Posterior vena cava (tissue), 2 donors: ENCODE results near the gene HTATIP2. TPM values are rescaled to one million over a fixed set of nuclear protein-coding genes. Genes with fewer than 3 reads are reported as not detected.

Source experiments
- DNase-seq: peaks from one replicate; pipeline ENCODE4 v3.0.0-alpha.2; 2020; ENCODE audit warnings: low spot score
- intact Hi-C, 2 donors: fragments of 100-400 bp; cut with DNase I; formaldehyde crosslinking; loops; one replicate each; pipeline versions ENCODE4 v1.14.1 to v1.14.2; 2022 to 2023
- total RNA-seq, 2 donors: library from RNA; stranded (reverse); fragmentation: NEBNext Ultra II Directional; extraction: Animal tissue kit (Norgen Biotek cat#: 25700); gene quantifications; one replicate each; pipeline ENCODE4 v1.2.1, GENCODE V29; 2021
- donor health status: DM: yes; HTN: yes; CAD: no.
- donor health status: DM: yes; HTN: yes; CAD: no.

The HTATIP2 gene
- total RNA-seq, 2 donors from 2014 or later: 15.7 to 21.2 TPM

DNA sequence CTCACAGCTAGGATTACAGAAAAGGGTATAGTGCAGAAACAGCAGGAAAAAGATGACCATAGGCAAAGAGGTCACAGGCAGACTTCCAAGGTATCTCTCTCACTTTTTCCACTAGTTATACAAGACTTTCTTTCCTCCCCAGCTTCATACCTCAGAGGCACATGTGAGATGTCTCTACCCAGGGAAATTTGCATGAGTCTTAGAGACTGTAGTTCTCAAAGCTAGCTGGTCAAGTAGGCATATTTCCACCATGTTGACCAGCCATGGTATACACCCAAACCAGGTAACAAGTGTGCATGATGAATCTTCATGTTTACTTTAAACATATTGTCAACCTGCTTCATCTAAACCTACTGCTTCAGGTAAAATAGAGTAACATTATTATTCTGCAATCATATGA is 51.9 kb downstream of the HTATIP2 start:
- DNase-seq: no peak
- intact Hi-C loops: no loop called here

DNA sequence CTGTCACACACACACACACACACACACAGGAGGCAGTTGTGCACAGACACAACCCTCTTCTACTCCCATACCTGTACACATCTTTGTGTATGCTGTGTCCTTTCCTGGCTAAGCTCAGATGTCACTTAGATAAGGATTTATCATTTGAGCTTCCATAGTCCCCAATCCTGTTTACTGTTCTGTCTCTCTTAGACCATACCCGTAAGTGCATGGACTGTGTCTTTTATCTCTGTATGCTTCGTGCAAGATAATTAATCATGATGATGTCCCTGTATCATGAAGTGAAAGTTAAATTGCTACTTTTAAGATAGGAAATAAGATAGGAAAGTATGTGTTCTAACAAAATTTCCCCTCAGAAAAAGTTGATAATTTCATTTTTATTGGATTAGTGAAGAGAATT is 54.3 kb downstream of the HTATIP2 start:
- no peak for DNase-seq
- intact Hi-C loops: no loop called here

GRCh38 chr11:20421946-20422345 is 58.4 kb downstream of the HTATIP2 start:
- DNase-seq: no peak
- intact Hi-C loops: no loop called here

GRCh38 chr11:20429216-20429615 is 65.7 kb downstream of the HTATIP2 start:
- intact Hi-C loops: no loop called here
- DNase-seq: peak; percentile 43

Other genes with a start within 250 kb of the HTATIP2 start
- gene DBX1, start 203.2 kb upstream of the HTATIP2 start, total RNA-seq: not detected
- 10 to 100 TPM; 11.8 to 13.0 TPM for gene PRMT3, start 24.0 kb downstream of the HTATIP2 start, total RNA-seq
- gene SLC6A5, start 235.9 kb downstream of the HTATIP2 start, total RNA-seq: not detected